Measurements from ENCODE around the gene LOXL1. TPM values are rescaled to one million over a fixed set of nuclear protein-coding genes. Genes with fewer than 3 reads are reported as not detected.
A peak's percentile ranks its signal among the peaks of the same experiment; 100 is the strongest.

LOXL1 gene
- total RNA-seq, 4 donors from 2014 or later, result 4.9 to 11.2 (median 5.7) TPM

- H3K27me3 ChIP-seq, result peaks cover 0 to 3% (median 0%) of the 10 kb centered on the region in 3 donors
- TF ChIP-seq POLR2A (IDR thresholded peaks at IDR 0.05) (no peak), CTCF (IDR thresholded peaks at IDR 0.05 in 4 of 5, conservative IDR thresholded peaks at IDR 0.05 in 1 of 5) (no peak)
- in situ Hi-C loops (cut with MboI; ENCODE audit: low sequenced_read_pairs in 4 of 4) (loop anchor here in 2 of 4 donors (10.0 to 25.0 kb wide), 2 partner anchors 65 to 483 kb away; partner anchors contain the start of gene UBL7 (in 1 of the 2)), intact Hi-C loops (cut with DNase I; ENCODE audit: low total_unique reads) (loop anchor here (10.0 kb wide), 1 partner anchor 145 kb away; no protein-coding TSS in a partner anchor)
- peaks cover 0 to 5% of the 10 kb centered on the region in 2 donors for H3K36me3 ChIP-seq
- H3K4me3 ChIP-seq, result no peak overlapping the region
- no peak for ATAC-seq
- no peak for DNase-seq
- H3K27ac ChIP-seq, result no peak overlapping the region
- peaks cover 37 to 39% of the 10 kb centered on the region in 2 donors for H3K4me1 ChIP-seq
- no peaks in the 10 kb centered on the region for H3K9me3 ChIP-seq
Measured at GRCh38 chr15:73979636-73980035, 53.4 kb downstream of the LOXL1 start.

- TF ChIP-seq POLR2A (IDR thresholded peaks at IDR 0.05) (no peak), CTCF (IDR thresholded peaks at IDR 0.05 in 4 of 5, conservative IDR thresholded peaks at IDR 0.05 in 1 of 5) (no peak)
- peaks cover 52 to 55% of the 10 kb centered on the region in 2 donors for H3K4me1 ChIP-seq
Measured at GRCh38 chr15:73981761-73982221, 55.5 kb downstream of the LOXL1 start.

GRCh38 chr15:73982222-73982962, 56.1 kb downstream of the LOXL1 start:
- intact Hi-C loops (cut with DNase I; ENCODE audit: low total_unique reads), result no loop called here
- ATAC-seq (peak; percentile 75 to 81), DNase-seq (peak; percentile 48 to 71)
- H3K36me3 ChIP-seq, result peaks cover 0 to 11% of the 10 kb centered on the region in 2 donors
- H3K27me3 ChIP-seq, result no peaks in the 10 kb centered on the region
- in situ Hi-C loops (cut with MboI; ENCODE audit: low sequenced_read_pairs in 4 of 4), result loop anchor here in 2 of 4 donors (10.0 to 25.0 kb wide), 2 partner anchors 62 to 480 kb away; partner anchors contain the start of gene UBL7 (in 1 of the 2)
- peak overlapping the region in 2 of 4 donors; percentile 21 to 29 for H3K4me3 ChIP-seq
- TF ChIP-seq POLR2A (IDR thresholded peaks at IDR 0.05) (peak in 1 of 2 donors; percentile 29), CTCF (IDR thresholded peaks at IDR 0.05 in 4 of 5, conservative IDR thresholded peaks at IDR 0.05 in 1 of 5) (no peak)
- no peaks in the 10 kb centered on the region for H3K9me3 ChIP-seq
- H3K4me1 ChIP-seq, result peaks cover 56 to 60% of the 10 kb centered on the region in 2 donors
- peak overlapping the region; percentile 88 to 94 (median 90) for H3K27ac ChIP-seq

More at GRCh38 chr15:73981761-73982221, 55.5 kb downstream of the LOXL1 start:
- Histone ChIP-seq H3K9me3 (no peaks in the 10 kb centered on the region), H3K27ac (peak overlapping the region; percentile 88 to 94 (median 90)), H3K27me3 (no peaks in the 10 kb centered on the region), H3K4me3 (no peak overlapping the region), H3K36me3 (peaks cover 0 to 11% of the 10 kb centered on the region in 2 donors)
- intact Hi-C loops (cut with DNase I; ENCODE audit: low total_unique reads) (no loop called here), in situ Hi-C loops (cut with MboI; ENCODE audit: low sequenced_read_pairs in 4 of 4) (loop anchor here in 2 of 4 donors (10.0 to 25.0 kb wide), 2 partner anchors 63 to 481 kb away; partner anchors contain the start of gene UBL7 (in 1 of the 2))
- no peak for DNase-seq
- no peak for ATAC-seq

GRCh38 chr15:73983211-73983727, 57.0 kb downstream of the LOXL1 start:
- Histone ChIP-seq H3K27ac (peak overlapping the region; percentile 88 to 94 (median 90)), H3K4me1 (peaks cover 56 to 68% of the 10 kb centered on the region in 2 donors), H3K4me3 (peak overlapping the region in 1 of 4 donors; percentile 29), H3K9me3 (no peaks in the 10 kb centered on the region), H3K27me3 (no peaks in the 10 kb centered on the region), H3K36me3 (peaks cover 0 to 16% of the 10 kb centered on the region in 2 donors)
- intact Hi-C loops (cut with DNase I; ENCODE audit: low total_unique reads), result no loop called here
- TF ChIP-seq CTCF (IDR thresholded peaks at IDR 0.05 in 4 of 5, conservative IDR thresholded peaks at IDR 0.05 in 1 of 5), result no peak
- no peak for TF ChIP-seq POLR2A (IDR thresholded peaks at IDR 0.05)
- DNase-seq (peak in 1 of 2 donors; percentile 62), ATAC-seq (peak; percentile 24 to 62)
- in situ Hi-C loops (cut with MboI; ENCODE audit: low sequenced_read_pairs in 4 of 4), result loop anchor here in 2 of 4 donors (10.0 to 25.0 kb wide), 2 partner anchors 62 to 479 kb away; partner anchors contain the start of gene UBL7 (in 1 of the 2)
